Left lung (tissue), 10 donors: ENCODE data around the gene KEL. TPM values are rescaled to one million over a fixed set of nuclear protein-coding genes. Genes with fewer than 3 reads are reported as not detected.

Experiments used
- ATAC-seq: fragments of 200-7000 bp; cut with Tn5 transposase; one replicate; pipeline ENCODE4 v1.9.1; 2020; ENCODE audit warnings: moderate library complexity
- DNase-seq, 4 donors: peaks; one replicate each; pipeline ENCODE4 v3.0.0-alpha.2; 2013 to 2020
- H3K27ac ChIP-seq, 2 donors: fragments of 200-600 bp; sonication (generic) in 1 of 2; one replicate each; pipeline versions ENCODE4 v1.5.0 to v1.8.0; 2020 to 2021
- H3K27me3 ChIP-seq, 2 donors: fragments of 200-600 bp; sonication (generic) in 1 of 2; one replicate each; pipeline versions ENCODE4 v1.5.0 to v1.8.0; 2020 to 2021
- H3K36me3 ChIP-seq, 2 donors: fragments of 200-600 bp; sonication (generic) in 1 of 2; one replicate each; pipeline versions ENCODE4 v1.5.0 to v1.8.0; 2020 to 2021
- H3K4me1 ChIP-seq, 2 donors: fragments of 200-600 bp; one replicate each; pipeline ENCODE4 v1.8.0; 2021
- H3K4me3 ChIP-seq, 2 donors: fragments of 200-600 bp; sonication (generic) in 1 of 2; one replicate each; pipeline versions ENCODE4 v1.5.0 to v1.8.0; 2020 to 2021; ENCODE audit warnings: mild to moderate bottlenecking in 1 of 2
- H3K9me3 ChIP-seq, 2 donors: fragments of 200-600 bp; sonication (generic) in 1 of 2; one replicate each; pipeline versions ENCODE4 v1.5.0 to v1.8.0; 2020 to 2021
- CTCF ChIP-seq, 2 donors: fragments of 200-600 bp; sonication (generic) in 1 of 2; IDR thresholded peaks; one replicate each; pipeline versions ENCODE4 v1.5.0 to v1.8.0; 2021; ENCODE audit warnings: antibody characterized with exemption in 2 of 2
- intact Hi-C, 2 donors: fragments of 100-400 bp; cut with DNase I; formaldehyde crosslinking; loops; one replicate each; pipeline versions ENCODE4 v1.11.2 to v1.14.2; 2022
- polyA plus RNA-seq, 6 donors: library from polyadenylated mRNA; unstranded; fragments of 120-200 nt; gene quantifications; one replicate each; pipeline ENCODE4 v1.2.1, GENCODE V29; 2013; ENCODE audit not compliant: insufficient read length in 6 of 6
- total RNA-seq, 2 donors: library from RNA; stranded (reverse); fragmentation: NEBNext Ultra II Directional; extraction: Animal tissue kit (Norgen Biotek cat#: 25700); gene quantifications; one replicate each; pipeline ENCODE4 v1.2.1, GENCODE V29; 2021
- donor health status: DM: no; HTN: yes; CAD: no.
- donor health status: DM: no; HTN: no; CAD: no.

The KEL gene
- total and polyA plus RNA-seq, 8 donors: 0.58 to 3.1 (median 1.9) TPM

- no peaks in the 10 kb centered on the region for H3K27me3 ChIP-seq
- H3K4me3 ChIP-seq: no peak overlapping the region
- no peaks in the 10 kb centered on the region for H3K4me1 ChIP-seq
- intact Hi-C loops: no loop called here
- H3K27ac ChIP-seq: no peak overlapping the region
- no peaks in the 10 kb centered on the region for H3K36me3 ChIP-seq
- ATAC-seq (no peak), DNase-seq (no peak)
- H3K9me3 ChIP-seq: no peaks in the 10 kb centered on the region
- no peak for TF ChIP-seq CTCF (IDR thresholded peaks at IDR 0.05)
Measured at GRCh38 chr7:142935941-142936565, 26.1 kb downstream of the KEL start.

- no peak for TF ChIP-seq CTCF (IDR thresholded peaks at IDR 0.05)
- H3K4me3 ChIP-seq: no peak overlapping the region
- no peak for ATAC-seq
Measured at GRCh38 chr7:142934056-142934455, 28.1 kb downstream of the KEL start.

GRCh38 chr7:142933624-142934023 is 28.5 kb downstream of the KEL start, which contains the start of gene TRPV5:
TSS of gene TRPV5 (minus strand) at chr7:142933746. CDS start at chr7:142933459, 287 bp downstream.
- Histone ChIP-seq H3K36me3 (no peaks in the 10 kb centered on the region), H3K9me3 (no peaks in the 10 kb centered on the region), H3K4me3 (no peak within 1 kb of the TSS), H3K4me1 (no peaks in the 10 kb centered on the region), H3K27me3 (no peaks in the 10 kb centered on the region), H3K27ac (no peak within 1 kb of the TSS)
- no peak for DNase-seq
- TF ChIP-seq CTCF (IDR thresholded peaks at IDR 0.05): no peak
- intact Hi-C loops: no loop called here
- ATAC-seq: no peak

More at GRCh38 chr7:142934056-142934455, 28.1 kb downstream of the KEL start:
- no peaks in the 10 kb centered on the region for H3K27me3 ChIP-seq
- H3K27ac ChIP-seq: no peak overlapping the region
- no peaks in the 10 kb centered on the region for H3K36me3 ChIP-seq
- intact Hi-C loops: no loop called here
- no peaks in the 10 kb centered on the region for H3K4me1 ChIP-seq
- no peak for DNase-seq
- H3K9me3 ChIP-seq: no peaks in the 10 kb centered on the region

GRCh38 chr7:142933092-142933475 is 29.1 kb downstream of the KEL start:
- no peak for TF ChIP-seq CTCF (IDR thresholded peaks at IDR 0.05)
- no peak for DNase-seq
- Histone ChIP-seq H3K36me3 (no peaks in the 10 kb centered on the region), H3K27ac (no peak overlapping the region), H3K4me1 (no peaks in the 10 kb centered on the region), H3K9me3 (no peaks in the 10 kb centered on the region), H3K27me3 (no peaks in the 10 kb centered on the region), H3K4me3 (no peak overlapping the region)
- no peak for ATAC-seq
- intact Hi-C loops: no loop called here

- H3K9me3 ChIP-seq: no peaks in the 10 kb centered on the region
- no peak overlapping the region for H3K27ac ChIP-seq
- ATAC-seq (no peak), DNase-seq (no peak)
- no peaks in the 10 kb centered on the region for H3K4me1 ChIP-seq
- H3K4me3 ChIP-seq: no peak overlapping the region
- TF ChIP-seq CTCF (IDR thresholded peaks at IDR 0.05): no peak
- intact Hi-C loops: no loop called here
- no peaks in the 10 kb centered on the region for H3K27me3 ChIP-seq
- no peaks in the 10 kb centered on the region for H3K36me3 ChIP-seq
Measured at GRCh38 chr7:142932386-142933091, 29.6 kb downstream of the KEL start.
